Endodermal cell (in vitro differentiated cells): ENCODE measurements around the gene TBXT. TPM values are rescaled to one million over a fixed set of nuclear protein-coding genes. Genes with fewer than 3 reads are reported as not detected.
"Not testable (repeated sequence)": the region's sequence is repeated elsewhere in the genome, so short reads cannot be mapped to it uniquely, and the experiment has no call there.

Experiments
- DNase-seq: peaks from one replicate; pipeline ENCODE4 v3.0.0-alpha.2; 2017
- H3K27ac ChIP-seq: 2 replicates; pipeline ENCODE4 v1.5.1; 2013; ENCODE audit warnings: mild to moderate bottlenecking, low read depth, low read length, moderate library complexity
- H3K27me3 ChIP-seq: 2 replicates; pipeline ENCODE4 v1.6.1; 2013; ENCODE audit warnings: mild to moderate bottlenecking, low read length, moderate library complexity; ENCODE audit not compliant: insufficient read depth, control insufficient read depth, poor library complexity, severe bottlenecking
- H3K36me3 ChIP-seq: 2 replicates; pipeline ENCODE4 v1.7.0; 2013; ENCODE audit warnings: mild to moderate bottlenecking, low read length, moderate library complexity; ENCODE audit not compliant: control insufficient read depth, insufficient read depth
- H3K4me1 ChIP-seq: one replicate; pipeline ENCODE4 v1.7.0; 2013; ENCODE audit warnings: low read length; ENCODE audit not compliant: control insufficient read depth, insufficient read depth
- H3K4me3 ChIP-seq: 2 replicates; pipeline ENCODE4 v1.5.1; 2013; ENCODE audit warnings: mild to moderate bottlenecking, low read length, moderate library complexity
- H3K9ac ChIP-seq: 2 replicates; pipeline ENCODE4 v1.6.1; 2013; ENCODE audit warnings: mild to moderate bottlenecking, low read length, moderate library complexity; ENCODE audit not compliant: poor library complexity, severe bottlenecking; ENCODE audit errors: extremely low read depth
- H3K9me3 ChIP-seq: 2 replicates; pipeline ENCODE4 v1.6.1; 2013; ENCODE audit warnings: mild to moderate bottlenecking, low read length, moderate library complexity; ENCODE audit not compliant: control insufficient read depth
- H3K27ac Mint-ChIP-seq: 2 replicates; pipeline ENCODE4 v1.8.0; 2020; ENCODE audit warnings: mixed read lengths
- H3K27me3 Mint-ChIP-seq: 2 replicates; pipeline ENCODE4 v1.8.0; 2021; ENCODE audit warnings: mild to moderate bottlenecking, mixed read lengths; ENCODE audit not compliant: insufficient read depth
- H3K36me3 Mint-ChIP-seq: 2 replicates; pipeline ENCODE4 v1.8.0; 2020; ENCODE audit warnings: low read depth, mixed read lengths
- H3K4me1 Mint-ChIP-seq: 2 replicates; pipeline ENCODE4 v1.8.0; 2020; ENCODE audit warnings: mixed read lengths
- H3K4me3 Mint-ChIP-seq: 2 replicates; pipeline ENCODE4 v1.8.0; 2020; ENCODE audit warnings: mild to moderate bottlenecking, moderate library complexity, mixed read lengths
- H3K9me3 Mint-ChIP-seq: 2 replicates; pipeline ENCODE4 v1.8.0; 2020; ENCODE audit warnings: mild to moderate bottlenecking, mixed read lengths
- WGBS, 2 experiments: methylation state at CpG; one replicate each; pipeline versions ENCODE4 v1.1.5 to v1.1.7; 2013; ENCODE audit warnings: missing lambda C conversion rate in 2 of 2, mixed read lengths in 1 of 2; ENCODE audit not compliant: insufficient coverage in 1 of 2, insufficient read length in 1 of 2; 5-methylcytosine and 5-hydroxymethylcytosine counted together
- total RNA-seq, 2 donors: library from RNA; stranded (reverse); fragmentation: NEBNext Ultra II Directional in 1 of 2; extraction: Animal tissue kit (Norgen Biotek cat#: 25700) in 1 of 2; gene quantifications; 2 replicates in 1 of 2; 3 replicates in 1 of 2; pipeline ENCODE4 v1.2.1, GENCODE V29; 2021
- TF ChIP-seq, protein P1 (sequence below): fragments of 200-600 bp; sonication (generic); conservative IDR thresholded peaks from 2 replicates; pipeline ENCODE4 v1.5.0; 2021; ENCODE audit warnings: antibody characterized with exemption, mild to moderate bottlenecking

The TBXT gene
- total RNA-seq, 2 donors from 2014 or later = 2.3 TPM

DNA sequence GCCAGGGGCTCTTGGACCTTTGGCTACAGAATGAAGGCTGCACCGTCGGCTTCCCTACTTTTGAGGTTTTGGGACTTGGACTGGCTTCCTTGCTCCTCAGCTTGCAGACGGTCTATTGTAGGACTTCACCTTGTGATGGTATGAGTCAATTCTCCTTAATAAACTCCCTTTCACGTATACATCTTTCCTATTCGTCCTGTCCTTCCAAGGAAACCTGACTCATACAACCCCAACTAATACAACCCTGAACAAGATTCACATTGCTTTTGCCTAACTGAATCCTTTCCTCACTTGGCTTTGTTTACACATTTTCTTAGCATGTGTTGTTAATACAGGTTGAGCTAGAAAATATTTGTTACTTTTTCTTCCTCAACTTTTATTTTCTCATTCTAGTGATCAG is 21.9 kb downstream of the TBXT start:
- Mint-ChIP-seq H3K36me3 (no peaks in the 10 kb centered on the region), H3K27ac (no peak overlapping the region), H3K27me3 (peaks cover 9% of the 10 kb centered on the region), H3K4me3 (no peak overlapping the region), H3K4me1 (no peaks in the 10 kb centered on the region), H3K9me3 (peaks cover 16% of the 10 kb centered on the region)
- no peaks in the 10 kb centered on the region for H3K27me3 ChIP-seq
- DNase-seq = no peak
- no peaks in the 10 kb centered on the region for H3K4me1 ChIP-seq
- peaks cover 8% of the 10 kb centered on the region for H3K9me3 ChIP-seq
- no peak overlapping the region for H3K9ac ChIP-seq
- H3K27ac ChIP-seq = no peak overlapping the region
- no peaks in the 10 kb centered on the region for H3K36me3 ChIP-seq
- WGBS, 2 experiments = 86 to 100% methylated on average over 2 to 5 of the region's 5 CpGs
- no peak overlapping the region for H3K4me3 ChIP-seq
- TF ChIP-seq, protein P1, sequence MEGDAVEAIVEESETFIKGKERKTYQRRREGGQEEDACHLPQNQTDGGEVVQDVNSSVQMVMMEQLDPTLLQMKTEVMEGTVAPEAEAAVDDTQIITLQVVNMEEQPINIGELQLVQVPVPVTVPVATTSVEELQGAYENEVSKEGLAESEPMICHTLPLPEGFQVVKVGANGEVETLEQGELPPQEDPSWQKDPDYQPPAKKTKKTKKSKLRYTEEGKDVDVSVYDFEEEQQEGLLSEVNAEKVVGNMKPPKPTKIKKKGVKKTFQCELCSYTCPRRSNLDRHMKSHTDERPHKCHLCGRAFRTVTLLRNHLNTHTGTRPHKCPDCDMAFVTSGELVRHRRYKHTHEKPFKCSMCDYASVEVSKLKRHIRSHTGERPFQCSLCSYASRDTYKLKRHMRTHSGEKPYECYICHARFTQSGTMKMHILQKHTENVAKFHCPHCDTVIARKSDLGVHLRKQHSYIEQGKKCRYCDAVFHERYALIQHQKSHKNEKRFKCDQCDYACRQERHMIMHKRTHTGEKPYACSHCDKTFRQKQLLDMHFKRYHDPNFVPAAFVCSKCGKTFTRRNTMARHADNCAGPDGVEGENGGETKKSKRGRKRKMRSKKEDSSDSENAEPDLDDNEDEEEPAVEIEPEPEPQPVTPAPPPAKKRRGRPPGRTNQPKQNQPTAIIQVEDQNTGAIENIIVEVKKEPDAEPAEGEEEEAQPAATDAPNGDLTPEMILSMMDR = no peak

DNA sequence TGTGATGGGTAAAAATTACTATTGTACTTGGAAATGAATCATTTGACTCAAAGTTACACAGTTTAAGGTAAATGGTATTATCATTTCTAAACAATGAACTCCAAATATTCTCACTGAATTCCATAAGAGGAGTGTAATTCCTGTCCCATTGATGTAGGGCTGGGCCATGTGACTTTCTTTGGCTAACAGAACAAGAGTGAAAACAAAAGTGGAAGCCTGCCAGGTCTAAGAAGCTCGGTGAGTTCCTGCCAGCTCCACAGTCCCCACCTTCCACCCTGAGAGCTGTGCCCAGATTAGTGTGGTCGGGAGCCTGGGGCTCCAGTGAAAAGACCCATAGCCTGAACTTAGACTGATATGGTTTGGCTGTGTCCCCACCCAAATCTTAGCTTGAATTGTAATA is 24.6 kb downstream of the TBXT start:
- no peak overlapping the region for H3K27ac Mint-ChIP-seq
- H3K27me3 ChIP-seq = no peaks in the 10 kb centered on the region
- H3K4me3 ChIP-seq = no peak overlapping the region
- H3K27ac ChIP-seq = no peak overlapping the region
- H3K36me3 Mint-ChIP-seq = no peaks in the 10 kb centered on the region
- H3K4me1 ChIP-seq = no peaks in the 10 kb centered on the region
- TF ChIP-seq, protein P1 = no peak
- 81% methylated on average over 2 of the region's 2 CpGs for WGBS, 2 experiments
- H3K4me1 Mint-ChIP-seq = no peaks in the 10 kb centered on the region
- no peaks in the 10 kb centered on the region for H3K36me3 ChIP-seq
- DNase-seq = no peak
- H3K4me3 Mint-ChIP-seq = no peak overlapping the region
- H3K9ac ChIP-seq = no peak overlapping the region
- H3K9me3 ChIP-seq = no peaks in the 10 kb centered on the region
- H3K9me3 Mint-ChIP-seq = peaks cover 1% of the 10 kb centered on the region
- H3K27me3 Mint-ChIP-seq = peaks cover 16% of the 10 kb centered on the region

DNA sequence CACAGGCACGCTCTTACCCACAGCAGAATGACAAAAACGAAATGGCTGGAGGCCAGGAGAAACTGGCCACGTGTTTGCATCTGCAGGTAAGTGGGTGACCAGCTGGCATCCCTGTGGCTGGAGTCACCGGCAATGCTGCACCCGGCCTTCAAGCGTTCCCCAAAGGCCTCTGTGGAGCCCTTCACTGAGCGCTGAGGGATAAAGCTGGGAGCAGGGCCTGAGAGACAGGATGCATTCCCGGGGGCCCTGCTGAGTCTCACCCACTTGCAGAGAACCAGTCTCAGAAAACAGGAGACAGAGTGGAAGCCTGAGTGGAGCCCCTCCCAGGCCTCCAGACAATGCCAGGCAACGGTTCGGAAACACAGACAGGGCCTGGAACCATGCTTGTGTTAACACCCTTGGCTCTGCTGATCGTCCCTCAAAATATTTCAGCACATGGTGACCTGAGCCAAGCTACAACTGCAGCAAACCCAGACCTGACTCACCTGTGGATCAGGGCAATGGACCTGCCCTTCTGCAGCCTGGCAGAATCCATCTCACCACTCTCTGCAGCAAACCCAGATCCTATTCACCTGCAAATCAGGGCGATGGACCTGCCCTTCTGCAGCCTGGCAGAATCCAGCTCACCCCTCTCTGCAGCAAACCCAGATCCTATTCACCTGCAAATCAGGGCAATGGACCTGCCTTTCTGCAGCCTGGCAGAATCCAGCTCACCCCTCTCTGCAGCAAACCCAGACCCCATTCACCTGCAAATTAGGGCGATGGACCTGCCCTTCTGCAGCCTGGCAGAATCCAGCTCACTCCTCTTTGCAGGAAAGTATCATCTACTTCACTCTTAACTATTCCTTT is 39.8 kb downstream of the TBXT start:
- no peaks in the 10 kb centered on the region for H3K4me1 Mint-ChIP-seq
- WGBS, 2 experiments = 82 to 92% methylated on average over 9 to 13 of the region's 13 CpGs
- no peak for DNase-seq

DNA sequence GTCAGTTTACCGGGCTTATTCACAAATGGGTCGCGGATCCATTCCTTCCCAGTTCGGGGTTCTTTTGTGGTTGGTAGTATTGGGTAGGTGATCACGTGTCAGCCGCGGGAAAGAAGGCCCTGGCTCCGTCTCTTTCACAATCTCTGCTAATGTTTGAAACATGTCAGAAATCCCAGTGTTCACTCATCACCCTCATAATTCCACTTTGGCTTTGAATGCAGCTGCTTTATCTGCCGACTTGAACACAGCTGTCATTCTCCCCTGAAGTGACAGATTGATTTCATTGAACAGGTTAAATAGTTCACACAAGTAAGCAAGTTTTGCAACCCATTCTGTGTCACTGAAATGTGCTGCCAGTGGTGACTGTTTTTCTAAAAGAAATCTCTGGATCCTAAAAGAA is 44.5 kb downstream of the TBXT start:
- not testable (repeated sequence) for H3K4me3 ChIP-seq, H3K36me3 Mint-ChIP-seq, H3K9me3 ChIP-seq, DNase-seq, H3K27ac ChIP-seq, H3K4me3 Mint-ChIP-seq, H3K36me3 ChIP-seq, H3K4me1 Mint-ChIP-seq, H3K9ac ChIP-seq, H3K4me1 ChIP-seq, H3K27ac Mint-ChIP-seq, H3K27me3 ChIP-seq, H3K27me3 Mint-ChIP-seq, H3K9me3 Mint-ChIP-seq
- 60 to 92% methylated on average over 1 to 8 of the region's 9 CpGs for WGBS, 2 experiments

More for the DNA sequence above, 39.8 kb downstream of the TBXT start:
- H3K27ac ChIP-seq = no peak overlapping the region
- H3K9me3 ChIP-seq = no peaks in the 10 kb centered on the region
- H3K4me3 ChIP-seq = no peak overlapping the region
- peaks cover 2% of the 10 kb centered on the region for H3K27me3 Mint-ChIP-seq
- no peak overlapping the region for H3K27ac Mint-ChIP-seq
- H3K9me3 Mint-ChIP-seq = no peaks in the 10 kb centered on the region
- TF ChIP-seq, protein P1 = no peak
- no peaks in the 10 kb centered on the region for H3K27me3 ChIP-seq
- H3K4me3 Mint-ChIP-seq = no peak overlapping the region
- no peak overlapping the region for H3K9ac ChIP-seq
- H3K36me3 Mint-ChIP-seq = no peaks in the 10 kb centered on the region
- H3K4me1 ChIP-seq = no peaks in the 10 kb centered on the region
- no peaks in the 10 kb centered on the region for H3K36me3 ChIP-seq
